Measurements from ENCODE around the gene USP14. TPM values are rescaled to one million over a fixed set of nuclear protein-coding genes. Genes with fewer than 3 reads are reported as not detected.

USP14 gene
- polyA plus RNA-seq, 4 donors, result 58.1 to 71.0 (median 70.3) TPM

GRCh38 chr18:159037-159652, 788 bp downstream of the USP14 start:
- DNase-seq (ENCODE audit: low read depth in 4 of 4, low spot score in 3 of 4), result peak in 1 of 4 donors; percentile 10

- no peak for DNase-seq (ENCODE audit: low read depth in 4 of 4, low spot score in 3 of 4)
Measured at GRCh38 chr18:159933-160332, 1.6 kb downstream of the USP14 start.

GRCh38 chr18:160831-161570, 2.6 kb downstream of the USP14 start:
- no peak for DNase-seq (ENCODE audit: low read depth in 4 of 4, low spot score in 3 of 4)

GRCh38 chr18:172361-172760, 14.0 kb downstream of the USP14 start:
- DNase-seq (ENCODE audit: low read depth in 4 of 4, low spot score in 3 of 4), result no peak

- no peak for DNase-seq (ENCODE audit: low read depth in 4 of 4, low spot score in 3 of 4)
Measured at GRCh38 chr18:179499-179898, 21.1 kb downstream of the USP14 start.

GRCh38 chr18:181711-182110, 23.4 kb downstream of the USP14 start:
- DNase-seq (ENCODE audit: low read depth in 4 of 4, low spot score in 3 of 4), result no peak

- DNase-seq (ENCODE audit: low read depth in 4 of 4, low spot score in 3 of 4), result no peak
Measured at GRCh38 chr18:183769-184168, 25.4 kb downstream of the USP14 start.

- DNase-seq (ENCODE audit: low read depth in 4 of 4, low spot score in 3 of 4), result no peak
Measured at GRCh38 chr18:189254-189653, 30.9 kb downstream of the USP14 start.

GRCh38 chr18:191725-192124, 33.4 kb downstream of the USP14 start:
- no peak for DNase-seq (ENCODE audit: low read depth in 4 of 4, low spot score in 3 of 4)

- no peak for DNase-seq (ENCODE audit: low read depth in 4 of 4, low spot score in 3 of 4)
Measured at GRCh38 chr18:192801-193200, 34.4 kb downstream of the USP14 start.

- no peak for DNase-seq (ENCODE audit: low read depth in 4 of 4, low spot score in 3 of 4)
Measured at GRCh38 chr18:195651-196050, 37.3 kb downstream of the USP14 start.

- DNase-seq (ENCODE audit: low read depth in 4 of 4, low spot score in 3 of 4), result no peak
Measured at GRCh38 chr18:199214-199613, 40.9 kb downstream of the USP14 start.

GRCh38 chr18:199768-200167, 41.4 kb downstream of the USP14 start:
- DNase-seq (ENCODE audit: low read depth in 4 of 4, low spot score in 3 of 4), result no peak

- no peak for DNase-seq (ENCODE audit: low read depth in 4 of 4, low spot score in 3 of 4)
Measured at GRCh38 chr18:210075-210474, 51.7 kb downstream of the USP14 start.

GRCh38 chr18:210733-211132, 52.4 kb downstream of the USP14 start:
- no peak for DNase-seq (ENCODE audit: low read depth in 4 of 4, low spot score in 3 of 4)

- no peak for DNase-seq (ENCODE audit: low read depth in 4 of 4, low spot score in 3 of 4)
Measured at GRCh38 chr18:211582-211981, 53.2 kb downstream of the USP14 start.

- DNase-seq (ENCODE audit: low read depth in 4 of 4, low spot score in 3 of 4), result no peak
Measured at GRCh38 chr18:212780-213179, 54.4 kb downstream of the USP14 start.

- DNase-seq (ENCODE audit: low read depth in 4 of 4, low spot score in 3 of 4), result no peak
Measured at GRCh38 chr18:213505-213904, 55.1 kb downstream of the USP14 start.

- DNase-seq (ENCODE audit: low read depth in 4 of 4, low spot score in 3 of 4), result no peak
Measured at GRCh38 chr18:213966-214365, 55.6 kb downstream of the USP14 start.

GRCh38 chr18:215448-216010, 57.2 kb downstream of the USP14 start:
- DNase-seq (ENCODE audit: low read depth in 4 of 4, low spot score in 3 of 4), result no peak

- no peak for DNase-seq (ENCODE audit: low read depth in 4 of 4, low spot score in 3 of 4)
Measured at GRCh38 chr18:217532-218336, 59.4 kb downstream of the USP14 start.

Measured in right renal pelvis (tissue), 4 donors.